Kasumi-1 (cell line): Measurements from ENCODE around the gene FAM120A.

Source experiments
- DNase-seq, 2 experiments: peaks; one replicate each; lab custom pipeline; 2025; lab: John Stamatoyannopoulos, UW

FAM120A gene

DNA sequence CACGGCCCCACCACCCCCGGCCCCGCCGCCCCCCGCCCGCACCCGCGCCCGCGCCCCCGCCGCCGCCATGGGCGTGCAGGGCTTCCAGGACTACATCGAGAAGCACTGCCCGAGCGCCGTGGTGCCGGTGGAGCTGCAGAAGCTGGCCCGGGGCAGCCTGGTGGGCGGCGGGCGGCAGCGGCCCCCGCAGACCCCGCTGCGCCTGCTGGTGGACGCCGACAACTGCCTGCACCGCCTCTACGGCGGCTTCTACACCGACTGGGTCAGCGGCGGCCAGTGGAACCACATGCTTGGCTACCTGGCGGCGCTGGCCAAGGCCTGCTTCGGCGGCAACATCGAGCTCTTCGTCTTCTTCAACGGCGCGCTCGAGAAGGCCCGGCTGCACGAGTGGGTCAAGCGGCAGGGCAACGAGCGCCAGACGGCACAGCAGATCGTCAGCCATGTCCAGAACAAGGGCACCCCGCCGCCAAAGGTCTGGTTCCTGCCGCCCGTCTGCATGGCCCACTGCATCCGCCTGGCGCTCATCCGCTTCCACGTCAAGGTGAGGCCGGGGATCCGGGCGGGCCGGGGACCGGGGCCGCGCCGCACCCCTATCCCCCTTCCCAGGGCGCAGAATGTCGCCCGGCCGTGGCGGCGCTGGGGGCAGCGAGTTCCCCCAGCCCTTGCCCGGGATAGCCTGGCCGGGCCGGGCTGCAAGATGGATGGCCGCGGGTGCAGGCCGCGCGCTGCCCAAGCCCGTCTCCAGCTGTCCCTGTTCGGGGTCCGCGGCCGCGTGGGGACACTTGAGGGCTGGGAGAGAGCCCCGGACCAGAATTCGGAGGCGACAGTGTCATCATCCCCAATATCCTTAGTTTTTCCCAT, 594 bp downstream of the FAM120A start:
- no peak for DNase-seq

DNA sequence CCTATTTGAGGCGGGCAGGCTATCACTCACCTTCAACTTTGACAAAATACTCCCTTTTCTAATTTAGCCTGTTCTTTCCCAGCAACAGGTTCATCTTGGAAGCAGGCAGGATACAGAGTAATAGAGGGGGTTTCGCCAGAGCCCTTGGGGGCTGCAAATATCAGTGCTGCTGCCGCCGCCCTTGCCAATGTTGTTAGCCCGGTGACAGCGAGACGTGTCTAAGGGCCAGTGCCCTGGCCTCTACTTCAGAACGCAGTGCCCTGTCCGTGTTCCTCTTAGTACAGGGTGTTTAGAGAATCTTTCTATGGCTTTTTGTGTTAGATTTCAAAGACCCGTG, 1.2 kb downstream of the FAM120A start:
- DNase-seq, result no peak

DNA sequence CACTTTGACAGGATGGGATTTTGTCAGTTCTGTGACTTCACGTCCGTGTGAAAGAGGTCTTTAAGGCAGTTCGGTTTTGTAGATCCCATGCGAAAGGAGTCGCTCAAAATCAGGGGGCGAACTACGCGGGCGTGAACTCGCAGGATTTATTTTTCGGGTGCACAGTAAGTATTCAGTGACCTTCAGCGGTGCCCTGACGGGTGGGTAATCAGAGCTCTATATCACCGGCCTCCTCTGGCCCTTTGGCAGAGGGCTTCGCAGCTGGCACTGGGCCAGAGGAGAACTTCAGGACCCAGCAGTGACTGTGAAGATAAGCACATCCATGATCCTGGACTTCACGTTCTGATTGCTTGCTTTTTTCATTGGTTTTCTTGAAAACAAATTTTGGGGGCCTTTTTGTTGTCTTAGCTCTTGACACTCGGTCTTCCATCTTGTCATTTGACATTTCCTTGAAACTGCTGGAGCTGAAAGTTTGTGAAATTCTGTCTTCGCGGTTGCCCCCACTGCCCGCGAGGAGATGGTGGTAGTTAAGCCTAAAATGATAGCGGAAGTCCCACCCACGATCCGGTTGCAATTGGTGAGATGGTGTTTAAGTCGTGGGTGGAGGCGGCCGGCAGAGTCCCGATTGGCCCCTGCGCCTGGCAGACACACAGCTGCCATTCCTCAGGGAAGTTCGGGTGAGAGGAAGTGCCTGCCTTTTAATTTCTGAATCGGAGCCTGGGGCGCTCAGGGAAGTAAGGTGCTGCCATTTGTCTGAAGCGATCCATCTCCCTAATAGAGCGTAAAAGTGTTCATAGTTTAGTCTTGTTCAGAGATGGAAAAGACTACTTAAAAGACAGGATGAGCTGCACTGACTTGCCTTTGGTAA, 1.8 kb downstream of the FAM120A start, which contains the start of gene FAM120AOS:
Gene FAM120AOS, minus strand, starts transcription at position 535 of the 868 bp plus-strand sequence. CDS start 872 bp downstream, outside the sequence.
- peak; percentile 95 to 97 for DNase-seq

DNA sequence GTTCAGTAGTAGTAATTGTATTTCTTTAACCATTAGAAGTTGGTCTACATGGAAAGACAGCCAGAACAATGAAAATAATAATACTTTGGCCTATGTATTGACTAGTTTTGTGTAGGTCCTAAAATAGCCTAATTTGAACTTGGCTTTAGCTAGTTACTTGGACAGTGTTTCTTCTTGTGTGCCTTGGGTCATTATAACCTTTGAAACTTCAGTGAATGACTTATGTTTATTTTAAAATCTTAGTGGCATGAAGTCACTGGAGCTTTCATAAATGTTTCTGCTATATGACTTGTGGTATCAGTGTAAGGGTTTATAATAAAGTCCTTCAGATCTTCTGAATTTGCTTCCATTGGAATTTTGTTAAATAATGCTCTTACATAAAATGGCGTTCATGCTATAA, 4.5 kb downstream of the FAM120A start:
- no peak for DNase-seq

DNA sequence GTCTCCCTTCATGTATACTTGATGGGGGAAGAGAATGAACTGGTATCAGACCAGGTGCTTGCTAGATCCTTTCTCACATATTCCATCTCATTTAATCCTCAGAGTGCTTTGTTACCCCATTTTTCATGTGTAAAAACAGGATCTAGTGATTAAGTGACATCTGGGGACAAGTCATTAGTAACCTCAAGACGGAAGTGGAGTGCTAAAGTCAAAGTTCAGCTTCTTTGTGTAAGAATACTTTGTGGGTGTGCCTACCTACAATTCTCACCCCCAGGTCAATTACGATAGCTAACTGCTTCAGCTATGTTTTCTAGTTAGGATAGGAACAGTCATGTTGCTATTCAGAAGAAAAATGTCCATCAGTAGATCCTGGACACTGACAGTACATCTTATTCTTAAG, 5.0 kb downstream of the FAM120A start:
- DNase-seq, result no peak

DNA sequence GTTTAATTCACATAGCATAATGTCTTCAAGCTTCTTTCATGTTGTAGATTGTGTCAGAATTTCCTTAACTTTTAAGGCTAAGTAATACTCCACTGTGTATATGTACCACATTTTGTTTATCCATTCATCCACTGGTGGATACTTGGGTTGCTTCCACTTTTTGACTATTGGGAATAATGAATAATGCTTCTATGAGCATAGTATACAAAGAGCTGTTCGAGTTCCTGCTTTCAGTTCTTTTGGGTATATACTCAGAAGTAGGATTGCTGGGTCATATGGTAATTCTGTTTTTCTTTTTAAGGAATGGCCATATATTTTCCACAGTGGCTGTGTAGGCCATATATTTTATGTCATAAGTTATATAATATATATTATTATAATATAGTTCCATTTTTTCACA, 5.5 kb downstream of the FAM120A start:
- DNase-seq, result no peak

DNA sequence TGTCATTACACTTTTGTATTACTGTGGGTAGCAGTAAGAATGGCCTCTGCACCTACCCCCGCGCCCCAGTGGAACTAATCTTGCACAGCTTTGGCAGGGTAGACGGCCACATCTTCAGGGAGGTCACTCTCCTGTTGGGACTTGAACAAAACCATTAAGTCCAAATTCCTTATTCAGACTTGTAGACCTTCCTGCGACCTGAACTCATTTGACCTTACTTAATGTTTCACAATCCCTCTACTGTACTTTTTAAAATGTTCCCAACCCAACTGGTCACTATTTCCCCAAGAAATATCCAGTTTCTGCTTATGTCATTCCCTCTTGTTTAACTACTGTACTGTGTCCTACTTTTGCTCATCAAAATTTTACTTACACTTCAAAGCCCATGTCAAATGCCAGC, 7.2 kb downstream of the FAM120A start:
- no peak for DNase-seq

DNA sequence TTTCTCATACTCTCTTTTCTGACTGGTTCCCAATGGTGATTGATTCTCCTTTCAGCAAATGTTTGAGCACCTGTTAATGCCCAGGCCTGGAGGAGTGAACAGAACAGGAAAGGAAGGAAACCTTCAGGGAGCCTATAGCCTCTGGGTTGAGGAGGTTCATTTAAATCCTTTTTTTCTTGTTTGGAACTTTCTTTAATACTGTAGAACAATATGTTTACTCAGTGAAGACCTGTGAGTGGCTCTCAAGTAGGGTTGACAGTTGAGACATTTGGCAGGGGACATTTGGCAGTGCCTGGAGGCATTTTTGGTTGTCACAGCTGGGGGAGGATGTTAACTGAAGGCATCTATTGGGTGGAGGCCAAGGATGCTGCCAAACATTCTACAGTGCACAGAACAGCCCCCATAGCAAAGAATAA, 8.0 kb downstream of the FAM120A start:
- no peak for DNase-seq

DNA sequence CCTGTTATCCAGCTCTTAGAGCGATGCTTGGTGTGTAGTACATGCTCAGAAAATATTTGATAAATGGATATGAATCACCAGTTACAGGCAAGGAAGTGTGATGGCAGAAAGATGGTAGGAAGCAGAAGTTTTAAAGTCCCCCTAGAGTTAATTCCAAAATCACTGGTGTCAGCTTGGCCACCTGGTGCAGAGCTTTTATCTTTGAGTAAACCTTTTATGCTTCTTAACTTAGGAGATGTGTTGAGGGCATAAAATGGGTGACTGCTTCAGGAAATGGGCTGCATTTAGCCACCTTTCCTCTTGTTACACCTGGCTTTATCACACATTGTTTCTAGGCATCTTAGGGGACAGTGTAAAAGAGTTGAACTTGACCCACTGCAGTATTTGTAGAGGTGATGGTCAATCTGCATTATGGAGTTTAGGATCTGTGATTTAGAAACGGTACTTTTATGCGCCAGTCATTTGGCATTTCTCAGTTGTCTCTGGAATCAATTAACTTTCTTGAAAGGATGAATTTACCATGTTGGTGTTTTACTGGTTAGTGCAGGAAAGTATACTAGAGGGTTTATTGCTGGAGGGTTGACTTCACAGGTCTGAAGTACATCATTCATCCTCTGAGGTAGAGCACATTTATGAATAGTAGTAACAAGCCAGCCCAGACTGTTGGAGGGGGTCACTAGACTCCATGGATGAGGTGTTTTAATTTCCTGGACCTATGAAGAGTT, 9.4 kb downstream of the FAM120A start:
- no peak for DNase-seq

DNA sequence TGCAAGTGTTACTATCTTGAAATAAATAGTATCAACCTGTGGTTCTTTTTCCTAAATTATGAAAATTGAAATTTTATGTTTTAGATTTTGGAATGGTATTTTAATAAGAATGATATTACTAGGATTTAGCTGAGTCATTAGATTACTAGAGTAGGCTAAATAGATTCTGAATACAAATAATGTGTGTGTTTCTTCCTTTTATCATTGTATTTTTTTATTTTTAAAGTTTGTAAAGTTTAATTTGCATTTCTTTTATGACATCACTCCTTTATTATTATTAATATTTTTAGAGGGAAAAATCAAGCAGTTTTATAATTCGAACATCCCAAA, 9.9 kb downstream of the FAM120A start:
- no peak for DNase-seq

DNA sequence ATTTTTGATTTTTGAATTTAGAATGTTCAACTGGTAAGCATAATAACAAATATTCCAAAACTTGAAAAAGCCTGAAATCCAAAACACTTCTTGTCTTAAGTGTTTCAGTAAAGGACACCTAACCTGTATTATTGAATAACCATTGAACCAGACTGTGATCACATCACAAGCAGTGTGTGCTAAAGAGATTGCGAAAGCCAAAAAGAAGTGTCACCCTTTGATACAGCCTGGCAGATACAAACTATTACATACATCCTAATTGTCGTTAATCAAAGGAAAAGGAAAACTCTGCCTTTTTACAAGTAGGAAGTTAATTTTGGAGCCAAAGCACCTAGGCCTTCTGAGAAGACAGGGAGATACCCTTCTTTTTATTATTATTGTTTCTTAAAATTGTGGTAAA, 10.3 kb downstream of the FAM120A start:
- DNase-seq, result no peak

DNA sequence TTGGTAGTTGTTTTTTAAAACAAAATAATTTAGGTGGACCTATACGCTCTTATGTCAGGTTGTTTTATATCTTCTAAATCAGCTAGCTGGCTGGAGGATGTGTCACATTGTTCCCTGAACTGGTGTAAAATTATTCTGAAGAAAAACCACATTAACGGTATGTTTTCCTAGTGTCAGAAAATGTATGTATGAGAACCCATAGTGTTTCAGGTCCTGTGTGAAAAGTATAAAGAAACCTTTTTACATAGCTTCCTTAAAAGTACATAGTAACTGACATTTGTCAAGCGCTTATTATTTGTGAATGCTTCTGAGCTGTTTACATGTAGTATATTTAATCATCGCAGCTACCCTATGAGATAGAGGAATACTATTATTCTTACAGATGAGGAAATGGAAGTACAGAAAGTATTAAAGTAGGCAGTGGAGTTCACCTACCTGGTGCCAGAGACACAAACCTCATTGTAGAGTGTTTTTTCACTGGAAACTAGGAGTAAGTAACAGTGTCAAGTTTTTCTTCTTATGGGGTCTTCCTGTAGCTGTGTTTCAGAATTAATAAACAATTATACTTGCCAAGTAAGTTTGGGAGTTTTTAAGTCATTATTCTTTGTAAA, 12.3 kb downstream of the FAM120A start:
- no peak for DNase-seq

DNA sequence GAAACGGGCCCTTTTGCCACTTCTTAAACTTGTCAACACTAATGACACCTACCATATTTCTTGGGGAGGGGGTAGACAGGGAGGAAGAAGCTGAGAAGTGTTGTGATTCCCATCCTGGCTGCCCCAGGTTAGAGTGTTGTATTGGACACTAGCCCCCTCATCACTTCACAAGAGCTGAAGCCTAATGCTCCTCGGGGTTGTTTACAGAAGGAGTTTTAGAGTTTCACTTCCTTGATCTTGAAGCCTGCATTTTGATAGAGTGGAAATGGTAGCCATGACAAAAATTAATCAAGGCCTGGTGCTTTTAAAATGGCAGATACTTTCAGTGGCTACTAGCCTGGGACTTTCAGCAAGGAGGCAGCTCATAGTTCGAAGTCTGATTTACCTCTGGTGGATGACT, 12.9 kb downstream of the FAM120A start:
- DNase-seq, result no peak

DNA sequence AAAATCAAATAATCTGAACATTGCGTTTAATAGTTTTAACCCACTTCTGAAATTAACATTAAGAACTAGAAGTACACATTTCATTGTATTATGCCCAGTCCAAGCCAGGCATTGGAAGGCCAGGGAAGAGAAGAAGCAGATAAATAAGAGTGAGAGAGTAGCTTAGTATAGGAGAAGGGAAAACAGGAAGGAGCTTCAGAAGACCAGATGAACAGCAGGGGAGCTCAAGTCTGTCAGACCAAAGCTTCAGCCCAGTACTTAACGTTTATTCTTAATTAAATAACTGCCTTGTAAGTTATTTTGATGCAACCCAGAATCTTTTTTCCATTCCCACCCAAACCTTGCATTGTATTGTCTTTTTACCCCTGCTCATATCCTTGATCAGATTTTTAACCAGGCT, 13.4 kb downstream of the FAM120A start:
- DNase-seq, result peak in 1 of 2 experiments; percentile 32

DNA sequence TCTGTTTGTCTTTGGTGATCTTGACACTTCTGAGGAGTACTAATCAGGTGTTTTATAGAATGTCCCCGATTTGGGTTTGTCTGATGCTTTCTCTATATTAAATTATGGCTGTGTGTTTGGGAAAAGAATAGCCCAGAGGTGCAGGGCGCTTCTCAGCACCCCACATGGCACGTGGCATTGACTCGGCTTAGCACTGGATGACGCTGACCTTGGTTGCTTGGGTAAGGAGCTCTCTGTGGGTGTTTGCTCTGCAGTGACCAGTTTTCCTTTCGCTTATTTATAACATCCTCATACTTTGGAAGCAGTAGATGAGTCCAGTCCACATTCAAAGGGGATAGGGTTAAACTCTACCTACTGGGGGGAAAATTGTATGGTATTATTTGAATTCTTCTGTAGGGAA, 14.4 kb downstream of the FAM120A start:
- no peak for DNase-seq

DNA sequence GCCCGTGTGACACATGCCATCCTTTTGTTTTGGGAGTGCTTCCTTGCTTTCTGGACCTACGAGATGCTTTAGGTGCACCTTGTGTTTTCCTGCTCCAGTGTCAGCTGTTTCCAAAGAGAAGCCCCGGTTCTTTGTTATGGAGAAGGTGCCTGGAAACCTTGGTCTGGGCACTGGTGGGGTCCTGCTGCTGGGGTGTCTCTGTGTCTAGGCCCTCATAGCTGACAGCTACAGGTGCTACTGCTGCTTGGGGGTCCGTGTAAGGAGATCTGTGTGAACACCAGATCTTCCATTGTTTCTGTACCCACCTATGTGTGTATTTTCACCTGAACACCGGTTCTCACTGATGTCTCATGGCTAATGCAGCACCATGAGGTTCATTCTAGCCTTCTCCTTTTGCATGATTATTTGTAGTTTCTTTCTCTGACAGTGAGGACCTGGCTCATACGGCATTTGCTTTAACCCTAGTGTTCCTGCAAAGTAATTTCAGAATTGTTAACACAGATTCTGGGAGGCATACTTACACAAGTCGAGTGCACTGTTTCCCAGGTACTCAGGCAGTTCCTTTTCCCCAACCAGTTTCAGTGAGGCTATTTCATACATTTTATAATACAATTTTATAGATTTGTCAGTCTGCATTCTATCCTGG, 15.1 kb downstream of the FAM120A start:
- no peak for DNase-seq

DNA sequence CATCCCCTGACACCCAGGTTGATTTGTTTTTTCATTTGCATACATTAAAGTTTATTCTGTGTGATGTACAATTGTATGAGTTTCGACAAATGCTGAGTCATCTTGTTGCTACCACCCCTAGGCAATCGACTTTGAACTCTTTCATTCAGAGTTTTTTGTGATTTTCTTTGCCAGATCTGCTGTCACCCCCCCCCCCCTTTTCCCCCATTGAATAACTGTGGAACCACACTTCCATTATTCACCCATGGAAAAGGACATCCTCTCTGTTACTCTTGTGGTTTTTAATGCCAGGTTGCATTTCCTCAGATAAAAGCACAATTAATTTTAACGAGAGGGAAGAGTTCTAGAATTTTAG, 15.6 kb downstream of the FAM120A start:
- no peak for DNase-seq

DNA sequence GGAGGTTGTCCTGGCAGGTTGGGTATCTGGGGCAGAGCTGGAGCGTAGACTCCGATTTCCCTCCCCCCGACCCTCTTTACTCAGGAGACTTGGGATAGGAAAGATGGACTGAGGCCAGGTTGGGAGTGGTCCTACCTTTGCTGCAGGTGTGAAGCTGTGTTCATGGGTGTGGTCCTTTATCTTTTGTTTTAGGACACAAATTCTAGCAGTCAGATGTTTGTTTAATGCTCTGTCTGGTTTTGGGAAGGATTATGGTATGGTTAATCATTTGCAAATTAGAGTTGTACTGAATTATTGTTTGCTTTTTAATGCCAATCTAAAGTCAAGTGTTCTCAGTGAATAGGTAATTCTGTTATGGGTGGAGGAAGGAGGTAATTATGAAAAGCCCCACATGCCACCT, 16.0 kb downstream of the FAM120A start:
- no peak for DNase-seq

DNA sequence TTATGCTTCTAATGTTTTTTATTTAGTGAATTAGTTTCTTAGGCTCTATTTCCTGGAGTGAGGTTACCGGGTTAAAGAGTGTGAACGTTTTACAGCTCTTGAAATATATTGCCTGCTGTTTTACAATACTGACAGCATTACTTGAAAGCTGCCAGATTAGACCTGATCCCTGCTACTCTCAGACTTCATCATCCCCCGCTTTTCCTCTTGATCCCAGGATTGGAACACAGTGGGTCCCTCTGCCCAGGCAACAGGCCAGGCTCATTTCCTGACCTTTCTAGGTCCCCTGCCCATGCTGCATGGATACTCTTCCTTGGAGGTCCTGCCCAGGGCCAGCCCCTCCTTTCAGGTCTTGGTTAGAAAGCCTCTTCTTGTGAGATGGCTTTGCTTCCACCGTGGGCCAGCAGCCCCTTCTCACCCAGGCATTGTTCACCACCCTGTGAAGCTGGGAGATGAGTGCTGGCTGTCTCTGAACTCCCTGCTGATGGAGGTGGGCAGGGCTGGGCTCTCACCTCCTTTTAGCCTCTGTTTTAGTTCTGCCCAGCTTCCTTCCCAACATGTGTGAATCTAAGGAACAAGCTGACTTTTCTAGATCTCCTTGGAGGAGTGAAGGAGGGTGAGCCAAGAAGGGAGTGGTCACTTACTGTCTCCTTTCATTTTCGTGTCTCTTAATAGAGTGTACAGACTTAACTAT, 17.4 kb downstream of the FAM120A start:
- no peak for DNase-seq

DNA sequence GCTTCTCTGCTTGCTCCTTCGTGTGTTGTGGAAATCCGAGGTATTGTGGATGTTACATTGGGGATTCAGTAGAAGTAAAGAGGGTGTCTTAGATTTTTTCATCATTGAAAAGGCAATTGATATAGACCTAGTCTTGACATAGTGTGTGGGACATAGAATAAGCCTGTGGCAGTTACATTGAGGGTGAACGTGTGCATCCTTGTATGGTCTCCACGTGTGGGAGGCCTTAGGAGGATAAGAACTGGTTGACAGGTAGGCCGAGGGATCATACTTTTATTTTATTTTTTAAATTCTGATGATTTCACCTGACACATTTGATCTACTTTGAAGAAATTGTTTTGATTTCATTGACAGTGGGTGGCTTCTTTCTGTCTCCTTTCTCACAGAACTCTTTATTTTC, 18.9 kb downstream of the FAM120A start:
- DNase-seq, result no peak

DNA sequence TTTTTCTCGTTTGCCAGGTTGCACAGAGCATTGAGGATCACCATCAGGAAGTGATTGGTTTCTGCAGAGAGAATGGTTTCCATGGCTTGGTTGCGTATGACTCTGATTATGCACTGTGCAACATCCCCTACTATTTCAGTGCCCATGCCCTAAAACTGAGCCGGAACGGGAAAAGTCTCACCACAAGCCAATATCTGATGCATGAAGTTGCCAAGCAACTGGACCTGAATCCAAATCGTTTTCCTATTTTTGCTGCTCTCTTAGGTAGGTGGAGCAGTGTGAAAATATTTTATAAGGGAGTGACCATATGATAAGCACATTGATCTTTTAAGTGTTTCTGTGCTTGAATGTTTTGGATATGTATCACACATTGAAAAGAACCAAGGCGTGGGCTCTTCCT, 19.6 kb downstream of the FAM120A start:
- no peak for DNase-seq
